Tibial nerve (tissue), 3 donors: ENCODE results near the gene DIP2C.

Source experiments
- POLR2A ChIP-seq, 2 donors: fragments of 450-650 bp; IDR thresholded peaks; one replicate each; pipeline ENCODE4 v1.6.1; 2017; ENCODE audit warnings: antibody characterized with exemption in 2 of 2, mild to moderate bottlenecking in 2 of 2, moderate library complexity in 2 of 2
- TF ChIP-seq, protein P1 (sequence below), 5 experiments: fragments of 200-600 bp in 3 of 5; fragments of 450-650 bp in 2 of 5; sonication (generic) in 3 of 5; IDR thresholded peaks; one replicate each; pipeline ENCODE4 v1.5.1; 2016 to 2019; ENCODE audit warnings: antibody characterized with exemption in 5 of 5, mild to moderate bottlenecking in 3 of 5, moderate library complexity in 2 of 5

DNA sequence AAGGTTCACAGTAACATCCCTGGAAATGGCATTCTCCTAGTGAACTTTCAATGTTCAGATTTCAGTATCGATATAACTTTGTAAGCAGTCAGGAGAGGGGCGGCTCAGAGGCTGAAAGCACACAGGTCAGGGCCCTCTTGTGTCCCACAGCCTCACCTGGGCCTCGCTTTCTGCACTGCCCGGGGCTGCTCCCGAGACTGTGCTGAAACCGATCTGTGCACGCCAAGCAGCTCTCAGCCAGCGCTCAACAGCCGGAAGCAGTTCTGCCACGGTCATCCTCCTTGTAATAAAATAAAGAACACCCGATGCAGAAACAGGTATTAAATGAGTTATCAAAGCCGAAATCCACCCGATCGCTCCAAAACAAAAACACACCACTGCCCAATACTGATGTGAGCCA lies 106.0 kb downstream of the DIP2C start:
- TF ChIP-seq POLR2A (IDR thresholded peaks at IDR 0.05) = no peak
- TF ChIP-seq, protein P1, sequence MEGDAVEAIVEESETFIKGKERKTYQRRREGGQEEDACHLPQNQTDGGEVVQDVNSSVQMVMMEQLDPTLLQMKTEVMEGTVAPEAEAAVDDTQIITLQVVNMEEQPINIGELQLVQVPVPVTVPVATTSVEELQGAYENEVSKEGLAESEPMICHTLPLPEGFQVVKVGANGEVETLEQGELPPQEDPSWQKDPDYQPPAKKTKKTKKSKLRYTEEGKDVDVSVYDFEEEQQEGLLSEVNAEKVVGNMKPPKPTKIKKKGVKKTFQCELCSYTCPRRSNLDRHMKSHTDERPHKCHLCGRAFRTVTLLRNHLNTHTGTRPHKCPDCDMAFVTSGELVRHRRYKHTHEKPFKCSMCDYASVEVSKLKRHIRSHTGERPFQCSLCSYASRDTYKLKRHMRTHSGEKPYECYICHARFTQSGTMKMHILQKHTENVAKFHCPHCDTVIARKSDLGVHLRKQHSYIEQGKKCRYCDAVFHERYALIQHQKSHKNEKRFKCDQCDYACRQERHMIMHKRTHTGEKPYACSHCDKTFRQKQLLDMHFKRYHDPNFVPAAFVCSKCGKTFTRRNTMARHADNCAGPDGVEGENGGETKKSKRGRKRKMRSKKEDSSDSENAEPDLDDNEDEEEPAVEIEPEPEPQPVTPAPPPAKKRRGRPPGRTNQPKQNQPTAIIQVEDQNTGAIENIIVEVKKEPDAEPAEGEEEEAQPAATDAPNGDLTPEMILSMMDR (IDR thresholded peaks at IDR 0.05) = no peak
